Measurements from ENCODE around the gene STK10.

DNA sequence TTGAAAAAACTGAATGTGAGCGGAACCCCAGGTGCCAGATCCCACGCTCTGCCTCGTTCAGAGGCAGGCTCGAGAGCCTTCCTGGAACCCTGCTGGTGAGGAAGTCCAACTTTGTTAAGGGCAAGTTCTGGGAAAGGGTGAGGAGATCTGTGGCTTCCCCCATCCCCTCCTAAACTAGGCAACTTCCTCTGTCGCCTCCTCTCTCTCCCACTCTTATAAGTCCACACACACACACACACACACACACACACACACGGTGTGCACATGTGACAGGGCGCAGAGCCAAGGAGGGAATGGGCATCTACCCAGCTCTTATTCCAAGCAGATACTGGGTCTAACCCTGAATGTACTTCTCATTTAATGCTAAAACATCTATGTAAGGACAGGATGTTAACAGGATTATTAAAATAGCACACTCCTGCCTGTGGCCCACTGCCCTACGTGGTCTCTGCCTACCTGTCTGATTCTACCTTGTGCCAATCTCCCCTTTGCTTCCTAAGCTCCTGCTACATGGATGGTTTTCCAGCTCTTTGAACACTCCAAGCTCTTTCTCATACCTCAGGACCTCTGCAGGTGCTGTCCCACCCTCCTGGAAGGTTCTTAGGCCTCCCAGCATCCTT lies 109.2 kb downstream of the STK10 start:
- TF ChIP-seq, protein P1, sequence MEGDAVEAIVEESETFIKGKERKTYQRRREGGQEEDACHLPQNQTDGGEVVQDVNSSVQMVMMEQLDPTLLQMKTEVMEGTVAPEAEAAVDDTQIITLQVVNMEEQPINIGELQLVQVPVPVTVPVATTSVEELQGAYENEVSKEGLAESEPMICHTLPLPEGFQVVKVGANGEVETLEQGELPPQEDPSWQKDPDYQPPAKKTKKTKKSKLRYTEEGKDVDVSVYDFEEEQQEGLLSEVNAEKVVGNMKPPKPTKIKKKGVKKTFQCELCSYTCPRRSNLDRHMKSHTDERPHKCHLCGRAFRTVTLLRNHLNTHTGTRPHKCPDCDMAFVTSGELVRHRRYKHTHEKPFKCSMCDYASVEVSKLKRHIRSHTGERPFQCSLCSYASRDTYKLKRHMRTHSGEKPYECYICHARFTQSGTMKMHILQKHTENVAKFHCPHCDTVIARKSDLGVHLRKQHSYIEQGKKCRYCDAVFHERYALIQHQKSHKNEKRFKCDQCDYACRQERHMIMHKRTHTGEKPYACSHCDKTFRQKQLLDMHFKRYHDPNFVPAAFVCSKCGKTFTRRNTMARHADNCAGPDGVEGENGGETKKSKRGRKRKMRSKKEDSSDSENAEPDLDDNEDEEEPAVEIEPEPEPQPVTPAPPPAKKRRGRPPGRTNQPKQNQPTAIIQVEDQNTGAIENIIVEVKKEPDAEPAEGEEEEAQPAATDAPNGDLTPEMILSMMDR (conservative IDR thresholded peaks at IDR 0.05; ENCODE audit: low read depth, low read length): no peak
- TF ChIP-seq EZH2 (IDR thresholded peaks at IDR 0.05; ENCODE audit: low read length, unreplicated experiment) (no peak), EZH2phosphoT487 (IDR thresholded peaks at IDR 0.05; ENCODE audit: borderline replicate concordance, low read length) (no peak)

All from PC-3 (cell line).